ENCODE measurements around the gene FBLN2.

The FBLN2 gene

DNA sequence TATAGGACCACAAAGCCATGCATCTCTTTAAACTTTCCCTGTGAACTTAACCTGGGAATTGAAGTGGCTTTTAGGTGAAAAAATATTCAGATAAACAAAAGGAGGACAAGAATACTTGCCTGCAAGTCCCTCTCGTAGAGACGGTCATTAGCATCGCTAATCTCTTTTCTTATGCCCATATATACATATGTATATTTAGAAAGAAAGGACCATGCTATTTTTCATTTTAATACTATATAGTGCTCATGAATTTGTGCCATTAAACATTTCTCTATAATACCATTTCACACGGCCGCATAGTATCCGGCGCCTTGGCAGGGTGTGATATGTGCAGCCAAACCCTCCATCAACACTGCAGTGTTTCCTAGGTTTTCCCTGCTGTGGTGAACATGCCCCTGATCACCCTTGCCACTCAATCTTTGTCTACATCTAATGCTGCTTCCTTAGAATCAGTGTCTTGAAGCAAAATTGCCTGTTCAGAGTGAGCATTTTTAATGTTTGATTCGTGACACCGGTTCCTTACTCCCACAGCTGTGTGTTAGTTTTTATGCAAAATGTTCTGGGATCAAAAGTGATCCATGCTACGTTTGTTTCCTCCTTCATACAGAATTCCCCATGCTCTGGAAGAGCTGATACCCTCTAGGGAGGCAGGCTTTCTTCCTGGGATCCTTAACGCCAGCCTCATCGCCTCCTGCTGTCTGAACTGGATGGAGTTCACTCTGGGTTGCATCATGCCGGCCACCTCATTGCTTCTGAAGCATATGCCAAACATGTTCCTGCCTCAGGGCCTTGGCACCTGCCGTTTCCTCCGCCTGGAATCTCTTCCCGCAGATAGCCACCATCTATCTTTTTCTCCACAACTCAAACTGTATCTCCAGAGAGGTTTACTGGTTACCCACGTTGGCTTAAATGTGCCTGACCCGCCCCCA lies 118.1 kb downstream of the FBLN2 start:
- Histone ChIP-seq H3K4me3 (ENCODE audit: low read length) (no peak overlapping the region), H3K27me3 (ENCODE audit: low read depth, low read length) (peaks cover 79% of the 10 kb centered on the region)
- no peak for TF ChIP-seq EZH2phosphoT487 (IDR thresholded peaks at IDR 0.05; ENCODE audit: low read depth)
- TF ChIP-seq, protein P1, sequence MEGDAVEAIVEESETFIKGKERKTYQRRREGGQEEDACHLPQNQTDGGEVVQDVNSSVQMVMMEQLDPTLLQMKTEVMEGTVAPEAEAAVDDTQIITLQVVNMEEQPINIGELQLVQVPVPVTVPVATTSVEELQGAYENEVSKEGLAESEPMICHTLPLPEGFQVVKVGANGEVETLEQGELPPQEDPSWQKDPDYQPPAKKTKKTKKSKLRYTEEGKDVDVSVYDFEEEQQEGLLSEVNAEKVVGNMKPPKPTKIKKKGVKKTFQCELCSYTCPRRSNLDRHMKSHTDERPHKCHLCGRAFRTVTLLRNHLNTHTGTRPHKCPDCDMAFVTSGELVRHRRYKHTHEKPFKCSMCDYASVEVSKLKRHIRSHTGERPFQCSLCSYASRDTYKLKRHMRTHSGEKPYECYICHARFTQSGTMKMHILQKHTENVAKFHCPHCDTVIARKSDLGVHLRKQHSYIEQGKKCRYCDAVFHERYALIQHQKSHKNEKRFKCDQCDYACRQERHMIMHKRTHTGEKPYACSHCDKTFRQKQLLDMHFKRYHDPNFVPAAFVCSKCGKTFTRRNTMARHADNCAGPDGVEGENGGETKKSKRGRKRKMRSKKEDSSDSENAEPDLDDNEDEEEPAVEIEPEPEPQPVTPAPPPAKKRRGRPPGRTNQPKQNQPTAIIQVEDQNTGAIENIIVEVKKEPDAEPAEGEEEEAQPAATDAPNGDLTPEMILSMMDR (IDR thresholded peaks at IDR 0.05; ENCODE audit: low read depth, low read length): no peak

DNA sequence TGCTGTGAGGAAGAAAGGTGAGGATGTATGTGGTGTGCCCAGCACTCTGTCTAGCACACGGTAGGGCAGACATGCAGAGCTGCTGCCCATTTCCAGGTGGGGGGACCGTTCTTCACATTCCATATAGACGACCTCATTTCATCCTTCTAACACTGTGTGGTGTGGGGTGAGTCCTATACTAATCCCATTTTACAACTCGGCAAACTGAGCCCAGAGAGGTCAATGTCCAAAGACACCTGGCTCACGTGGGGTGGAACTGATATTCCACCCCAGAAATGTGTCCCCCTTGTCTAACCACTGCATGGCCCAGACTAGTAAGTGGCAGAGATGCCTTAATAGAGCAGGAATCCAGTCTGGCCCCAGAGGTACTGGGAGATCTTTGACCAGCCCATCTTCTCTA lies 119.2 kb downstream of the FBLN2 start:
- Histone ChIP-seq H3K4me1 (ENCODE audit: low read length) (no peaks in the 10 kb centered on the region), H4K20me1 (ENCODE audit: insufficient read depth, low read length) (no peaks in the 10 kb centered on the region), H3K4me2 (ENCODE audit: low read length) (no peak overlapping the region), H3K27ac (ENCODE audit: low read length) (no peak overlapping the region), H2AFZ (ENCODE audit: low read depth, low read length) (no peak overlapping the region), H3K9me3 (ENCODE audit: insufficient read depth, low read length) (no peaks in the 10 kb centered on the region), H3K9ac (ENCODE audit: low read length) (no peak overlapping the region), H3K4me3 (ENCODE audit: low read length) (no peak overlapping the region), H3K79me2 (ENCODE audit: low read length) (no peaks in the 10 kb centered on the region), H3K27me3 (ENCODE audit: low read depth, low read length) (peaks cover 90% of the 10 kb centered on the region), H3K36me3 (replicated peaks; ENCODE audit: low read depth, low read length) (no peaks in the 10 kb centered on the region)
- no peak for TF ChIP-seq EZH2phosphoT487 (IDR thresholded peaks at IDR 0.05; ENCODE audit: low read depth)
- TF ChIP-seq, protein P1 (IDR thresholded peaks at IDR 0.05; ENCODE audit: low read depth, low read length): no peak

More for the DNA sequence above, 118.1 kb downstream of the FBLN2 start:
- H2AFZ ChIP-seq (ENCODE audit: low read depth, low read length): no peak overlapping the region
- H3K9me3 ChIP-seq (ENCODE audit: insufficient read depth, low read length): no peaks in the 10 kb centered on the region
- no peaks in the 10 kb centered on the region for H3K4me1 ChIP-seq (ENCODE audit: low read length)
- no peaks in the 10 kb centered on the region for H4K20me1 ChIP-seq (ENCODE audit: insufficient read depth, low read length)
- no peaks in the 10 kb centered on the region for H3K79me2 ChIP-seq (ENCODE audit: low read length)
- no peak overlapping the region for H3K27ac ChIP-seq (ENCODE audit: low read length)
- H3K36me3 ChIP-seq (replicated peaks; ENCODE audit: low read depth, low read length): no peaks in the 10 kb centered on the region
- no peak overlapping the region for H3K4me2 ChIP-seq (ENCODE audit: low read length)
- H3K9ac ChIP-seq (ENCODE audit: low read length): no peak overlapping the region

DNA sequence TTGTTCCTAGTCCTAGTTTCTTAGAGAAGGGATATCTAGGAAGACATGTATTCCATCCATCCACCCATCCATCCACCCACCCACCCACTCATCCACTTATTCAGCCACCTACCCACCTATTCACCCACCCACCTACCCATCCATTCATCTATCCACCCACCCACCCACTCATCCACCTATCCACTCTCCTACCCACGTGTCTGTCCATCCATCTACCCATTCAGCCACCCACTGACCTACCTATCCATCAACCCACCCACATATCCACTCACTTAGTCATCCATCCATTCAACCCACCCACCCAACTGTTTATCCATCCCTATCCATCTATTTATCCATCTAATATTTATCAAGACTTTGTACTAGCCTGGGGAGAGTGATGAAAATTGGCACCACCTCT lies 120.5 kb downstream of the FBLN2 start:
- no peak overlapping the region for H3K4me2 ChIP-seq (ENCODE audit: low read length)
- peaks cover 88% of the 10 kb centered on the region for H3K27me3 ChIP-seq (ENCODE audit: low read depth, low read length)
- no peaks in the 10 kb centered on the region for H4K20me1 ChIP-seq (ENCODE audit: insufficient read depth, low read length)
- H3K79me2 ChIP-seq (ENCODE audit: low read length): no peaks in the 10 kb centered on the region
- H3K4me1 ChIP-seq (ENCODE audit: low read length): no peaks in the 10 kb centered on the region
- H3K36me3 ChIP-seq (replicated peaks; ENCODE audit: low read depth, low read length): no peaks in the 10 kb centered on the region
- TF ChIP-seq EZH2phosphoT487 (IDR thresholded peaks at IDR 0.05; ENCODE audit: low read depth): no peak
- TF ChIP-seq, protein P1 (IDR thresholded peaks at IDR 0.05; ENCODE audit: low read depth, low read length): no peak
- H3K9me3 ChIP-seq (ENCODE audit: insufficient read depth, low read length): no peaks in the 10 kb centered on the region
- no peak overlapping the region for H2AFZ ChIP-seq (ENCODE audit: low read depth, low read length)
- H3K4me3 ChIP-seq (ENCODE audit: low read length): no peak overlapping the region
- H3K27ac ChIP-seq (ENCODE audit: low read length): no peak overlapping the region
- no peak overlapping the region for H3K9ac ChIP-seq (ENCODE audit: low read length)

DNA sequence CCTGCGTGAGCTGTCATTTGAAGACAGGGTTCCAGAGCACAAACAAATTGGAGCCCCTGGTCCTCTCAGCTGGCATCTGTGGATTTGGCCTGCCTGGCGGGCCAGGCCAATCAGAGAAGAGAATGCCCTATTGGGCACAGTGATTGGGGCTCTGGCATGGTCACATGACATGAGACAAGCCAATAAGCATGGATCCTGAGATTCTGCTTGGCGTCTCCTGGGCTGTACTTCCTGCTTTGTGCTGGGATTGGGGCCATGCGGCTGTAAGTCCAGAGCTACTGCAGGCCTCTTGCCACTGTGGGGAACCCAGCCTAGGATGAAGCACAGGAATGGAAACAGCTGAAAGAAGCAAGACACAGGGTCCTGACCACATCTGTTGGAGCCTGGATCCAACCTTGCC lies 121.4 kb downstream of the FBLN2 start:
- Histone ChIP-seq H3K4me1 (ENCODE audit: low read length) (no peaks in the 10 kb centered on the region), H3K9ac (ENCODE audit: low read length) (no peak overlapping the region), H3K27me3 (ENCODE audit: low read depth, low read length) (peaks cover 84% of the 10 kb centered on the region), H3K79me2 (ENCODE audit: low read length) (no peaks in the 10 kb centered on the region), H3K27ac (ENCODE audit: low read length) (no peak overlapping the region), H3K4me2 (ENCODE audit: low read length) (no peak overlapping the region), H3K36me3 (replicated peaks; ENCODE audit: low read depth, low read length) (no peaks in the 10 kb centered on the region), H4K20me1 (ENCODE audit: insufficient read depth, low read length) (no peaks in the 10 kb centered on the region), H2AFZ (ENCODE audit: low read depth, low read length) (no peak overlapping the region), H3K4me3 (ENCODE audit: low read length) (no peak overlapping the region), H3K9me3 (ENCODE audit: insufficient read depth, low read length) (no peaks in the 10 kb centered on the region)
- TF ChIP-seq, protein P1 (IDR thresholded peaks at IDR 0.05; ENCODE audit: low read depth, low read length): no peak
- TF ChIP-seq EZH2phosphoT487 (IDR thresholded peaks at IDR 0.05; ENCODE audit: low read depth): no peak
